Coronary artery (tissue), 2 donors: ENCODE measurements around the gene ZNF385A.

Source experiments
- DNase-seq: peaks from one replicate; pipeline ENCODE4 v3.0.0-alpha.2; 2017; ENCODE audit warnings: low spot score
- H3K27ac ChIP-seq, 2 donors: fragments of 200-600 bp; sonication (generic); one replicate each; pipeline ENCODE4 v1.5.1; 2016 to 2019
- H3K4me3 ChIP-seq: fragments of 200-600 bp; sonication (generic); 2 replicates; pipeline ENCODE4 v1.5.1; 2016; ENCODE audit warnings: mild to moderate bottlenecking, moderate library complexity
- CTCF ChIP-seq: fragments of 200-600 bp; sonication (generic); IDR thresholded peaks from one replicate; pipeline ENCODE4 v1.5.1; 2019; ENCODE audit warnings: antibody characterized with exemption

ZNF385A gene

DNA sequence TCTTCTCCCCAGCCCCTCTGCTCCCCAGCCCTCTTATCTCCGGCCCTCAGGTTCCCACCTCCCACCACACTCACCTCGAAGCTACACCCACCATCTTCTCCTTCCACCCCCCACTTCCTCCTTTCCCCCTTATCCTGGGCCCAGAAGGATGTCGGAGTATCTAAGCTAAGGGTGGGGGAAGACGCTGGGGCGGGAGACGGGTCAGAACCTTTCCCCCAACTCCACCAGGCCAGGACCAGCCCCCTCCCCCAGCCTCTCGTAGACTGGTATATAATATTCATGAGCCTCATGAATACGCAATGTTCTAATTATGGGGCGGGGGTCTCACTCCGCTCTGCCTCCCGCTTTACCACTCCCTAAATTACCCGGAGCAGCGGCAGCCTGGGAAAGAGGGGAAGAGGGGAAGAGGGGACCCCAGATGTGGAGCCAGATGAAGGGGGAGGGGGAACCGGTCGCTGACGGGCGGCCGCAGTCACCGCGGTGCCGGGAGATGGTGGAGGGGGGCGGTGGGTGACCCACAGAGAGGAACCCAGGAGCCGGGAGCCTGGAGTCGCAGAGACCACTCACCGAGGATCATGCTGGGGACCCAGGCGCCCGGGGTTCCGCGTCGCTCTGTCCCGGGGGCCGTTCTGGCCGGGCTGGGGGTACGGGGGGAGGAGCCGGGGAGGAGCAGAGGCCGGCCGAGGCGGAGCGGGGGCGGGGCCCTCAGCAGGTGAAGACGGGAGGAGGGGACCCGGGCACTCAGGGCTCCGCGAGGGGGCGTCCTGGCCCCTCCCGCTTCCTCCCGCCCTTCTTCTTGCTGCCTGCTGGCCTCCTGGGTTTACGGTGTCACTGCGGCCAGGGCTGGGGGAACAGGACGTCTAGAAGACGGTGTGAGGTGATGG, 6.4 kb upstream of the ZNF385A start:
- DNase-seq = no peak
- no peak for TF ChIP-seq CTCF
- H3K27ac ChIP-seq = peak overlapping the region in 1 of 2 donors; percentile 42
- peak overlapping the region; percentile 54 for H3K4me3 ChIP-seq

- no peak overlapping the region for H3K4me3 ChIP-seq
- DNase-seq = no peak
These were observed 5.7 kb upstream of the ZNF385A start for GRCh38 chr12:54390176-54390667.

GRCh38 chr12:54389607-54390175, 5.2 kb upstream of the ZNF385A start:
- no peak overlapping the region for H3K4me3 ChIP-seq
- TF ChIP-seq CTCF = no peak
- no peak for DNase-seq

More at GRCh38 chr12:54390176-54390667, 5.7 kb upstream of the ZNF385A start:
- TF ChIP-seq CTCF = no peak
- H3K27ac ChIP-seq = peak overlapping the region in 1 of 2 donors; percentile 0

GRCh38 chr12:54389134-54389508, 4.6 kb upstream of the ZNF385A start:
- no peak for DNase-seq
- no peak overlapping the region for H3K4me3 ChIP-seq
- H3K27ac ChIP-seq = no peak overlapping the region
- no peak for TF ChIP-seq CTCF

More at GRCh38 chr12:54389607-54390175, 5.2 kb upstream of the ZNF385A start:
- H3K27ac ChIP-seq = no peak overlapping the region

DNA sequence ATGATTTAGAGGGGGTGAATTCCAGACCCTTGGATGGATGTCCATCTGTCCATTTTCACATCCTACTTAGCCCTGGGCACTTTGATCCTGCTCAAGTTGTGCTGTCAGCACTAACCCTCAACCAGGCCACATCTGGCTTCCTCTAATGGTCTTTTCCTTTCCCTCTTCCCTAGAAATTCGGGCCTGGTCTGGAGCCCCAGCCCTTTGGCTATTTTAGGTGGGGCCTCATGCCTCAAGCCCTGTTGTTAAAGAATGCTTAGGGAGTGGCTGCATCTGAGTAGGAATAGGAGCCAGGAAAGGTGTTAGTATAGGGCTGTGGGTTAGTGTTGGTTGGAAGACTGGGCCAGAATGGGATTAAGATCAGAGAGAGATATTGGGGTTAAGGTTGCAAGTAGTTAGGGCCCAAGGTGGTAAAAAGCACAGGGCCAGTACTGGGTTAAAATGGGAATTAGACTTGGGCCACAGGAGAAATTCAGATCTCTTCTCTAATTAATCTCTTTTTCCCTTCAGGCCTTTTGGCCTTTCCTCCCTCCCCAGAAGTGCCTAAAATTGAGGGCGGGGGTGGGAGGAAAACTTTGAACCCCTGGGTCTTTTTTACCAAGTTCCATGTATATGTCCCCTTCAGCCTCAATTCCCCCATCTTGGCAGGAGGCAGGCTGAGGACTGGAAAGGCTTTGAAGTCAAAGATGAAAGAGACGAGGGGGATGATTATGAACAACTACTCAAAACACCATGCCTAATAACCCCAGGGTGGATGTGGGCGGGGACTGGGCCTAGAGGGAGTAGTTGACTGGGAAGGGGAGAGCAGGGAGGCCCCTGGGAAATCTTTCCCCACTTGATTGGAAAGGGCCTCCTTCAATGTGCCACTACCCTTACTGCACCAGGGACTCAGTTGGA, 4.0 kb upstream of the ZNF385A start:
- Histone ChIP-seq H3K27ac (no peak overlapping the region), H3K4me3 (no peak overlapping the region)
- no peak for TF ChIP-seq CTCF
- no peak for DNase-seq

DNA sequence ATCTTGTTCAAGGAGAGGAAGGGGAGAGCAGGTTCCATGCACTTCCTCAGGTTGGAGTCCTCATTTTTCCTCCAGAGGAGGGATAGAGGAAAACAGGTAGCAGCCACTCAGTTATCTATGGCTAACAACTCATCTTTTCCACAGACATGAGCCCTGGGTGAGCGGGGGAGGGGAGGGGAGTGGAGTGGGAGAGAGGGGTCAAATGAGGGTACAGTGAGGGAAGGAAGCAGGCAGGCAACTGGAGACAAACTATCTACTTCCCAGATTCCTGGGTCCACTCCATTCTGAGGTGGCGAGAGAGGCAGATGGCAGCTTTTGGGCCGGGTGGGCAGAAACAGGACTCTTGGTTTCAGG, 2.6 kb upstream of the ZNF385A start:
- H3K4me3 ChIP-seq = no peak overlapping the region
- TF ChIP-seq CTCF = no peak
- no peak overlapping the region for H3K27ac ChIP-seq
- no peak for DNase-seq
